HCT116 (cell line): ENCODE measurements around the gene LSMEM2. TPM values are rescaled to one million over a fixed set of nuclear protein-coding genes. Genes with fewer than 3 reads are reported as not detected.
A peak's percentile ranks its signal among the peaks of the same experiment; 100 is the strongest.

Experiments
- ATAC-seq: fragments of 200-7000 bp; cut with Tn5 transposase; 2 replicates; pipeline ENCODE4 v1.9.1; 2020; ENCODE audit warnings: mild to moderate bottlenecking, moderate library complexity
- BruUV-seq: library from RNA; stranded (reverse); fragments of 400-500 nt; replicated peaks from 2 replicates; lab custom pipeline; 2021; lab: Mats Ljungman, UMichigan
- CTCF ChIA-PET: fragments of 300-600 bp; sonication (Branson Sonifier 250); formaldehyde crosslinking; loops from one replicate; lab custom pipeline; 2021; ENCODE audit warnings: antibody characterized with exemption; lab: Charles Lee
- POLR2A ChIA-PET: fragments of 300-600, 350-600 bp; sonication (Branson Sonifier 250); formaldehyde crosslinking; loops from one replicate; lab custom pipeline; 2021; ENCODE audit warnings: antibody characterized with exemption; lab: Charles Lee
- RAD21 ChIA-PET, 2 experiments: fragments of 300-600 bp; sonication (Branson Sonifier 250); formaldehyde crosslinking; loops; one replicate each; lab custom pipeline; 2023; ENCODE audit warnings: low total read pairs in 2 of 2; ENCODE audit not compliant: uncharacterized antibody in 2 of 2, unreplicated experiment in 2 of 2, low non-redundant PET in 1 of 2; lab: Charles Lee
- DNase-seq: peaks from one replicate; pipeline ENCODE4 v3.0.0-alpha.2; 2010; ENCODE audit warnings: low read depth, low spot score
- H2AFZ ChIP-seq: fragments of 200-600 bp; shearing (Covaris generic), sonication (generic); 2 replicates; pipeline ENCODE4 v1.6.1; 2017; ENCODE audit warnings: low read depth, mixed run types, mixed read lengths, antibody characterized with exemption, low read length; ENCODE audit not compliant: poor library complexity, severe bottlenecking
- H3K27ac ChIP-seq: 2 replicates; pipeline ENCODE4 v1.5.1; 2012; ENCODE audit warnings: low read depth, low read length
- H3K27me3 ChIP-seq: fragments of 200-600 bp; sonication (generic); 2 replicates; pipeline ENCODE4 v1.6.1; 2016; ENCODE audit warnings: mixed run types, low read length, mixed read lengths; ENCODE audit not compliant: insufficient read depth
- H3K36me3 ChIP-seq, 2 experiments: fragments of 200-500 bp in 1 of 2; fragments of 200-600 bp in 1 of 2; sonication (Bioruptor generic) in 1 of 2; sonication (generic) in 1 of 2; 2 replicates each; pipeline versions ENCODE4 v1.5.1 to v1.6.1; 2014 to 2016; ENCODE audit warnings: low read length in 2 of 2, inconsistent platforms in 1 of 2, mixed read lengths in 1 of 2, mixed run types in 1 of 2; ENCODE audit not compliant: insufficient read depth in 2 of 2, control insufficient read depth in 1 of 2
- H3K4me1 ChIP-seq, 2 experiments: fragments of 200-600 bp in 1 of 2; sonication (generic) in 1 of 2; 2 replicates each; pipeline versions ENCODE4 v1.5.1 to v1.6.1; 2012 to 2017; ENCODE audit warnings: low read length in 2 of 2, inconsistent platforms in 1 of 2, mild to moderate bottlenecking in 1 of 2, mixed read lengths in 1 of 2, mixed run types in 1 of 2, moderate library complexity in 1 of 2; ENCODE audit not compliant: insufficient read depth in 2 of 2, control insufficient read depth in 1 of 2
- H3K4me2 ChIP-seq: fragments of 200-600 bp; sonication (generic); 2 replicates; pipeline ENCODE4 v1.6.1; 2017; ENCODE audit warnings: mixed run types, low read length, mixed read lengths
- H3K4me3 ChIP-seq, 2 experiments: fragments of 200-600 bp in 1 of 2; sonication (generic) in 1 of 2; replicated peaks in 1 of 2; 2 replicates each; pipeline ENCODE4 v1.5.1; 2011 to 2016; ENCODE audit warnings: low read length in 2 of 2, control low read depth in 1 of 2, low read depth in 1 of 2, mild to moderate bottlenecking in 1 of 2, mixed read lengths in 1 of 2, mixed run types in 1 of 2
- H3K79me2 ChIP-seq: fragments of 200-600 bp; sonication (generic); 2 replicates; pipeline ENCODE4 v1.6.1; 2017; ENCODE audit warnings: mild to moderate bottlenecking, mixed run types, low read length, moderate library complexity, mixed read lengths; ENCODE audit not compliant: insufficient read depth
- H3K9ac ChIP-seq: fragments of 200-600 bp; sonication (generic); 2 replicates; pipeline ENCODE4 v1.6.1; 2016; ENCODE audit warnings: low read length, mixed read lengths
- H3K9me2 ChIP-seq: fragments of 200-600 bp; sonication (generic), shearing (Covaris generic); 2 replicates; pipeline ENCODE4 v1.6.1; 2017; ENCODE audit warnings: mixed run types, mild to moderate bottlenecking, moderate library complexity; ENCODE audit not compliant: insufficient read depth
- H3K9me3 ChIP-seq, 2 experiments: fragments of 200-500 bp in 1 of 2; fragments of 200-600 bp in 1 of 2; sonication (Bioruptor generic) in 1 of 2; sonication (generic) in 1 of 2; 2 replicates each; pipeline ENCODE4 v1.6.1; 2014 to 2017; ENCODE audit warnings: low read length in 2 of 2, mixed read lengths in 2 of 2, inconsistent platforms in 1 of 2, low read depth in 1 of 2, mild to moderate bottlenecking in 1 of 2, mixed run types in 1 of 2, moderate library complexity in 1 of 2; ENCODE audit not compliant: control insufficient read depth in 1 of 2, insufficient read depth in 1 of 2
- H4K20me1 ChIP-seq: fragments of 200-600 bp; sonication (generic), shearing (Covaris generic); 2 replicates; pipeline ENCODE4 v1.6.1; 2017; ENCODE audit warnings: mixed run types, mild to moderate bottlenecking, moderate library complexity; ENCODE audit not compliant: insufficient read depth
- ATF3 ChIP-seq: IDR thresholded peaks from 2 replicates; pipeline ENCODE4 v1.6.1; 2012
- EGR1 ChIP-seq: IDR thresholded peaks from 2 replicates; pipeline ENCODE4 v1.6.1; 2012; ENCODE audit warnings: low read depth
- EZH2phosphoT487 ChIP-seq: fragments of 200-600 bp; IDR thresholded peaks from 2 replicates; pipeline ENCODE4 v1.6.1; 2018; ENCODE audit warnings: antibody characterized with exemption, borderline replicate concordance
- JUND ChIP-seq: IDR thresholded peaks from 2 replicates; pipeline ENCODE4 v1.6.1; 2012
- POLR2A ChIP-seq: IDR thresholded peaks from 2 replicates; pipeline ENCODE4 v1.7.0; 2011; ENCODE audit warnings: borderline replicate concordance; ENCODE audit not compliant: insufficient read depth, insufficient read length; ENCODE audit errors: extremely low read depth
- POLR2AphosphoS5 ChIP-seq: IDR thresholded peaks from 2 replicates; pipeline ENCODE4 v1.6.1; 2011; ENCODE audit warnings: mild to moderate bottlenecking, low read depth, low read length, moderate library complexity
- SIN3A ChIP-seq: IDR thresholded peaks from 2 replicates; pipeline ENCODE4 v1.6.1; 2012; ENCODE audit warnings: low read depth
- SP1 ChIP-seq: IDR thresholded peaks from 2 replicates; pipeline ENCODE4 v1.6.1; 2012; ENCODE audit warnings: low read depth
- SRF ChIP-seq: IDR thresholded peaks from 2 replicates; pipeline ENCODE4 v1.6.1; 2012; ENCODE audit warnings: low read depth
- ZBTB33 ChIP-seq: IDR thresholded peaks from 2 replicates; pipeline ENCODE4 v1.6.1; 2011; ENCODE audit warnings: mild to moderate bottlenecking, low read length, moderate library complexity; ENCODE audit not compliant: insufficient replicate concordance; ENCODE audit errors: extremely low read depth
- ZFX ChIP-seq: fragments of 450-650 bp; IDR thresholded peaks from 2 replicates; pipeline ENCODE4 v1.6.1; 2017
- ZNF274 ChIP-seq: fragments of 200-500 bp; sonication (Bioruptor generic); IDR thresholded peaks from 2 replicates; pipeline ENCODE4 v1.6.1; 2014; ENCODE audit warnings: mild to moderate bottlenecking, low read depth, low read length, inconsistent platforms
- intact Hi-C: fragments of 100-400 bp; cut with micrococcal nuclease; formaldehyde crosslinking; loops from 2 replicates; pipeline ENCODE4 v1.10.0; 2022
- total RNA-seq: library from RNA; stranded (reverse); gene quantifications from one replicate; pipeline ENCODE4 v1.2.1, GENCODE V29; 2021; ENCODE audit not compliant: unreplicated experiment

LSMEM2 gene
- total RNA-seq, 1 experiment from 2014 or later, result not detected

DNA sequence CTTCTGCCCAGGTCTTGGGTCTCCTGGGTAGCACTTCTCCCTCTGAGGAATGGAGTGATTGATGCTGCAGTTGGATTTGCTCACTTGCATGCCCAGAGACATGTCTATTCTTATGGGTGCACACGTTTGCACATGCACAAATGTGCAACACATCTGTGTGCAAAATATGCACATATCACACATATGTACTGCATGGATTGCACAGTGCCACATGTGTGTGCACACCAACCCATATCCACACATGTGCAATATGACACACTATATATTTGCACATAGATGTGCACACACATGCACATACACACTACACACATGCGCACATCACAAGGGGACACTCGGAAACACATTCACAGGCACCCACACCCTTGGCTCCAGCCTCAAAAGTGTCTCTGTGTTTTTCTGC lies 10.6 kb upstream of the LSMEM2 start (continued):
- TF ChIP-seq ZBTB33 (no peak), SIN3A (no peak), EGR1 (no peak), ZFX (no peak), SP1 (no peak), ZNF274 (no peak), JUND (no peak), ATF3 (no peak), SRF (no peak), POLR2AphosphoS5 (no peak)

DNA sequence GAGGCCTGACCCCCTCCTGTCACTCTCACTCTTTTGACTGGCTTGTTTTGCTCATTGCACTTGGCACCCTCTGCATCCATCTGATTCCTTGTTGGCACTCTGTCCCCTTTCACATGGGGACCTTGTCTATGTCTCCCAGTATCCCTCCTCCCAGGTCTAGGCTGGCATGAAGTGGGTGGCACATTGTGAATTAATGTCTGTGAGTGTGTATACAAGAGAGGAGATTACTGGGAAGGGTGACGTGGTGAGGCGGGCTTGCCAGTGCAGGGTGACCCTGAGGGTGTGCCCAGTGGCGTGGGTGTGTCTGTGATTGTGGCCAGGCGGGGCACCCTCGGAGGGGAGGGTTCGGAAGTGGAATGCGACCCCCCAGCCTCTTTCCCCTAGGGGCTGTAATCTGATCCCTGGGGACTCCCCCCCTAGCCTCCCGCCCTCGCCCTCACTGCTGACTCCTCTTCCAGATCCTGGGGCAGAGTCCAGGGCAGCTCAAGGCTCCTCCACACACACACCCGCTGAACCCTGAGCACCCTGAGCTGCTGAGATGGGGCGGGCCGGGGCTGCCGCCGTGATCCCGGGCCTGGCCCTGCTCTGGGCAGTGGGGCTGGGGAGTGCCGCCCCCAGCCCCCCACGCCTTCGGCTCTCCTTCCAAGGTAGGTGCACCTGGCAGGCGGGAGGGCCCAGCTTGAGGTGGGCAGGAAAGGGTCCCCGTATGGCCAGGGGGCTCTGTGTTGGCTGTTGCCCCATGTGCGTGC lies 10.0 kb upstream of the LSMEM2 start, which contains the start of gene SEMA3B:
Gene SEMA3B, plus strand, starts transcription at position 445 of the 749 bp plus-strand sequence. Its CDS starts 94 bp downstream, at position 539.
- ChIA-PET POLR2A (interaction anchor here (0.7 kb wide), 1 partner anchor 9 kb away, joined by 3 read pairs; no protein-coding TSS in a partner anchor), RAD21 (interaction anchor here (0.8 to 1.5 kb wide), 2 partner anchors 9 to 42 kb away, joined by 3 to 6 read pairs; no protein-coding TSS in a partner anchor), CTCF (interaction anchor here (0.9 to 3.4 kb wide), 4 partner anchors 9 to 56 kb away, joined by 3 to 27 read pairs (median 8); no protein-coding TSS in a partner anchor)
- Histone ChIP-seq H3K4me2 (peak within 1 kb of the TSS; percentile 80), H3K9me2 (no peaks in the 10 kb centered on the region), H2AFZ (no peak within 1 kb of the TSS), H3K4me3 (peak within 1 kb of the TSS; percentile 47 to 53), H3K79me2 (no peaks in the 10 kb centered on the region), H3K9me3 (no peaks in the 10 kb centered on the region), H3K4me1 (peaks cover 82 to 95% of the 10 kb centered on the region in 2 experiments), H3K27ac (peak within 1 kb of the TSS; percentile 88), H3K36me3 (no peaks in the 10 kb centered on the region), H4K20me1 (no peaks in the 10 kb centered on the region), H3K27me3 (no peaks in the 10 kb centered on the region), H3K9ac (peak within 1 kb of the TSS; percentile 62)
- intact Hi-C loops, result loop anchor here (1.0 kb wide), 1 partner anchor 42 kb away; no protein-coding TSS in a partner anchor
- no TSS peak for BruUV-seq
- DNase-seq (no peak), ATAC-seq (peak; percentile 31)
- TF ChIP-seq EZH2phosphoT487 (no peak), ZBTB33 (no peak), JUND (no peak), POLR2A (peak; percentile 24), ZNF274 (no peak), POLR2AphosphoS5 (peak; percentile 72; the same call in 1 of the 2 replicates)
